Measurements from ENCODE around the gene HS6ST2.
"Not testable (repeated sequence)": the region's sequence is repeated elsewhere in the genome, so short reads cannot be mapped to it uniquely, and the experiment has no call there.

Gene HS6ST2

DNA sequence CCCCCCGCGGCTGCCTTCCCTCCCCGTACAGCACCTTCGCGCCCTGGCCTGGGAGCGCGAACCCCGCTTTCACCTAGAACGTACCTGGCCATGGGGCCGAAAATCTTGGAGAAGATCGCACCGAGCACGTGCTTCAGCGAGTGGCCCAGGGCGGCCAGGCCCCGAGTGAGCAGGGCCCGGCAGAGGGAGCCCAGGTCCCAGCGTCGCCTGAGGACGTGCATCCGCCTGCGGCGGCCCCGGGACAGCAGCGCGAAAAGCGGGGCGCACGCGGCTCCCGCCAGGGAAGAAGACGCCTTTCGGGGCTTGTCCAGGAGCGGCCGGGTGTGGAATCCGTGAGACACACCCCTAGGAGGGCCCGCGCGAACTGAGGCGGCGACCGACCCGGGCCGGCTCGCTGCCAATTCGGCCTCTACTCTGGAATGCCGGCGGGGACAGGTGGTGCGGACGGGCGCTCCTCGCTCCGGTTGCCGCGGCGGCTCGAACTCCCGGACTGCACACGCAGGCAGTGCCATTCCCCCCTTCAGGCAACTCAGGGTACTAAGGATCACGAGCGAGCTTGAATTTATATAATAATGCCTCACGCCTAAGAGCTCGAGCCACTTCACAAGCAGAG, at the start of gene HS6ST2:
Gene HS6ST2, minus strand, starts transcription at position 539 of the 613 bp plus-strand sequence.
- peak; percentile 67 for DNase-seq

DNA sequence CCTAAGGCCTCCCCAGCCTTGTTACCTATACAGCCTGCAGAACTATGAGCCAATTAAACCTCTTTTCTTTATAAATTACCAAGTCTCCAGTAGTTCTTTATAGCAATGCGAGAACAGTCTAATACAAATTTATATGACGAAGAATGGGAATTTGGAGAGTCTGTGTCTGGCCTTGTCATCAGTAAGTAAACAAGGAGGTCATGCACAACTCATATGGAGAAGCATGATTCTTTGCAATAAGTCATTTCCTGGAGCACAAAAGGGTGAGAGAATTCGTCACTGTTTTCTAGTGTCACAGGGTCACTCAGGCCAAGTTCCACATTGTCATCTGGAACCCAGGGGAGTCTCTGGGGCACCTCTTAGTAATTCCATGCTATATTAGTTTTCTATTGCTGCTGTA, 49.0 kb upstream of the HS6ST2 start:
- no peak for DNase-seq

DNA sequence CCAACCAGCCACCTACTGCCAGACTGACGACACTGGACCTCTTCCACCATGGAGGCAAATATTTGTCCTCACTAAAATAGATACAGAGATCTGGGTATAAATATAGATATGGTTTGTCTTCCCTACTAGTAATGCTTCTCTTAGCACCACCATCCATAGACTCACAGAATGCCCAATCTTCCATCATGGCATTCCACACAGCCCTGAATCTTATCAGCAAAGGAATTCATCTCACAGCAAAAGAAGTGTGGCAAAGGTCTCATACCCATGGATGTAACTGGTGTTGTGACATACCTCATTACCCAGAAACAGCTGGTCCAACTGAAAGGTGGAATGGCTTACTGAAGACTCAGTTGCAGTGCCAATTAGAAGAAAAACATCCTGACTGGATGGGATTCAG, 47.2 kb upstream of the HS6ST2 start:
- no peak for DNase-seq

DNA sequence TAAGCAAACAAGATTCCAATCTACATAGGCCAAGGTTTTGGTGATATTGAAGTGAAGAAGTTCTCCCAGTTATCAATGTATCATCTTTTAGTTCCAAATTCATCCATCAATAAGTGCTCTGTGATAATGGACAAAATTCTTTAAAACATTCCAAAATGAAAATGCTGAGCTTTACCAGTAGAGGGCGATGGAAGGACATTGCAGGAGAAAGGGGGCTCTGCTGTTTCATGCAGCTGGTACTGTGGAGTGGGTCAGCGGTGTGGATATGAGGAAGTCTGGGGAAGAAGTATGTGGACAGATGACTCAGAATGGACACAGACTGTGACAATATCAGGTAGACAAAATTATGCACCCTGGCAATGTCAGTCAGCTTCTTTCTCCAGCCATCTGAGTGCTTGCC, 46.6 kb upstream of the HS6ST2 start:
- DNase-seq = peak; percentile 28

DNA sequence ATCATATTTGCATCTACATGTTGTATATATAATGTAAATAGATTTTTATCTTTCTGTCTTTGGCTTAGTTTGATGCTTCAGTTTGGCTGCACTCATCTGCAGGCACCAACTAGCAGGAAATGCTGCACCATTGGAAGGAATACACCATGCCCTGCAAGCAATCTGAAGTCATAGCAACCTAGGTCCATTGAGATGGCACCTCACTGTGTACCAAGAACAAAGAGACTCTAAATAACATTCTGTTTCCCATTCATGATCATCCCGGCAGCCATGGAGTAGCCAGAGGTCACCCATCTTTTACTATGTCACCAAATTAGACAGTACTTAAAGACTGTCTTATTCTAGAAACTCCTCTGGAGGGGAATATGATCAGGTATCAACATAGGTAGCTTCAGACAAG, 40.8 kb upstream of the HS6ST2 start:
- no peak for DNase-seq

DNA sequence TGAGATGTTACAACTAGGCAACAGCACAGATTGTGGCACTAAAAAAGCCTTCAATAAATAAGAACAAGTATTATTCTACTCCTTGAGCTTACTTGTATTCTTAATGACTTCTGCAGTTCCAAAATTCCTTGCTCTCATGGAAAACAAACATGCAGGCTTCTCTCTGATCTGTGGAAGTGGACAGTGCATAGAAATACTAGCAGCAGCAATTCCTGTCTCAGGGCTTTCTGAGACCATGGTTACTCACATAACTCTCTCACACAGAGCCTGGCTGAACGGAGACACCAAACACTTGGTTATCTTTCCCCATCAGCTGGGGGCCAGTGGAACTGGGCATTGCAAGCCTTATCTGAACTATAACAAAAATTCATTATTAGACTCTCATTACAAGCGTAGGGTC, 32.4 kb upstream of the HS6ST2 start:
- no peak for DNase-seq

DNA sequence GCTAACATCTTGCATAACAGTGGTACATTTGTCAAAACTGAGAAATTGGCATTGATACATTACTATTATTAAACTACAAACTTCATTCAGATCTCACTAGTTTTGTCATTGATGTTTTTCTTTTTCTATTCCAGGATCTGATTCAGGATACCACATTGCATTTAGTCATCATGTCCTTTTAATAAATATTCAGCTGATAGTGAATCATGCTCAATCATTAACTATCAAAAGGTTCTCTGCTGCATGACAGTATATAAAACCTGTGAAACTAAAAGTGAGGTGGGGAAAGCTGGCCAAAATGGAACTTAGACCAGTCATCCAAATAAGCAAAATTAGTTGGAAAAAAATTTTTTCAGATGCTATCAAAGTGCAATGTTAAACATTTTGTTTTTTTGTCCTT, 28.1 kb upstream of the HS6ST2 start:
- DNase-seq = no peak

DNA sequence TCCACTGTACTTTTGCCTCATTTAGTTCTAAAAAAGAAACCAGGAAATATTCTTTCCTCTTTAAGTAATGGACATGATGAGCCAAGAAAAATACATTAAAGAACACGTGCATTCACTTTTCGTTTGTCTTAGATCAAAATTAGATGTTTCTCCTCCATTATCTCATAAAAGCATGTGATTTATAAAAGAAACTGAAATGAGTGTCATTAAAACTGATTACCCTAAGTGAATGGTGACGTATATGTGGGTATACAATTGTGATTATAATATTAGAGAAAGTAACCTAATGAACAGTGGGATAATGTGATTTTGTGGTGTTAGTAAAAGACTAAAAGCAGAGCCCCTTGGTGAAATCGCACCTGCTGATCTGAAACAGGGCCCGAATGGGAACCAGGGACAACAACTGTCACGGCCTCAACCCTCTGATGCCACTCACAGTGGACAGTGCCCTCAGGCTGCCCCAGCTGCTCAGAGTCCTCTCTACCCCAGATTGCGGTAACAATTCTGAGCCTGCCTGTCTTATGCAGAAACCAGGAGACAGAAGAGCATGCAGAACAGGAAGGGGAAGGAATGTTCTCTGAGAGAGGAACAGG, 25.7 kb upstream of the HS6ST2 start:
- no peak for DNase-seq

DNA sequence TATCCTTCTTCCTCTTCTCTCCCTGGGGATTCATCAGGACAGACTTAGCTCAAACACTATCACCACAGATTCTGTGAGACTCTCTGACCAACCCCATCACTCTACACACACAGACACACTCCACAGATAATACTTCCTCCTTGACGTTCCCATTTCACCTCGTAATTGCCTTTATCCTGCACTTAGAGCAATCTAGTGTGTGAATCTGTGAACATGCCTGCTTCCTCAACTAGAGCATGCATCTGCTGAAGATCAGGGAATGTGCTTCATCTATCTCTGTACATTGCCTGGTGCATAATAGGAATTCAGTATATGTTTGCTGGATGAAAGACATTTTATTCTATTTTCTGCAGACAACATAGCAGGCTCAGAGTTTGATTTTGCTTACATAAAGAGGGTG, 25.1 kb upstream of the HS6ST2 start:
- DNase-seq = no peak

DNA sequence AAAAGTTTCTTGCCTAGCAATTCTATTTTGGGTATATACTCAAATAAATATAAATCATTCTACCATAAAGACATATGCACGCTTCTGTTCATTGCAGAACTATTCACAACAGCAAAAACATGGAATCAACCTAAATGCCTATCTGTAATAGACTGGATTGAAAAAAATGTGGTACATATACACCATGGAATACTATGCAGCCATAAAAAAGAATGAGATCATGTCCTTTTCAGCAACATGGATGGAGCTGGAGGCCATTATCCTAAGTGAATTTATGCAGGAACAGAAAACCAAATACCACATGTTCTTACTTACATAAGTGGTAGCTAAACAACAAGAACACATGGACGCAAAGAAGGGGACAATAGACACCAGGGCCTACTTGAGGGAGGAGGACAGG, 21.6 kb upstream of the HS6ST2 start:
- DNase-seq = not testable (repeated sequence)

DNA sequence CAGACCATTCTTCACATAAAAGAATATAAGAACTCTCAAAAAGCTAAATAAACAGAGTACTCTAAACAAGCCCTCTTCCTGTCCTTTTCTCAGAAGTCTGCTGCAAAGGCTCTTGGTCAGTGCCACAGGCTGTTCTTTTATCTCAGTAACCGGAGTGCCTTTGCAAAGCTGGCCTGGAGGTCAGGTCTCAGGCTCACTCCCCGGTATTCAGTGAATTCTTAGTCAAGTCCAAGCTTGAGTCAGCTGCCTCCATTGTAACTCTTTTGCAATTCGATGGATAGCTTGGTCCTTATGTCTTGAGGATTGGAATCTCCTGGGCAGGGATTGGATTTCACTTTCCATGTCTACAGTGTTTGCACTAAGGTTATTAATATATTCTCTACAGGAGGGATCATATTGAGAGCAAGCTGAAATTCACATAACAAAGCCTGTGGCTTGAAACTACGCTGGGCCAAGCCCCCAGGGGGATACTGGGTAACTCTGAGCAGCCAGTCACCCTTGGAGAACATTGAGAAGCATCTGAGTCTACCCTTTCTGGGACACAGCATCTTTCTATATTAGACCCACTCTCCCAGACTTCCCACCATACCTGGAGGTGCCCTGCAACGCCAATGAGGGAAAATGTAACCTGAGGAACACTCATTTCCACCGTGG, 10.0 kb upstream of the HS6ST2 start:
- DNase-seq = no peak

DNA sequence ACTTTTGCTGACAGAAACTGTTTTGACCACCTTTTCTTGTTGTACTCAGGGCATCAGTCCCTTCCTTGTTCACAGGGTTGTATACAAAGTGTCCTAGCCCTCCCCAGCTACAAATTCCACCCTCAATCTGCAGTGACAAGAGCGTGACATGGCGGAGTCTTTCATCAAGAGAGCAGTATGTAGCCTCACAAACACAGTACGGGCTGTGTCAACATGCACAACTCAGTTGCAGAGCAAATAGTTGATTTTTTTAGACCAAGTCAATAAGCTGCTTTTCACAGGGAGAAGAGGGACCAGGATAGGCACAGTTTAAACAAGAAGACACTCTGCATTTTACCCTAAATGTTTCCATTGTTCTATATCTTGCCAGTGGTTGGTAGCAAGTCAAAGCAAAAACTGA, 8.6 kb upstream of the HS6ST2 start:
- DNase-seq = no peak

DNA sequence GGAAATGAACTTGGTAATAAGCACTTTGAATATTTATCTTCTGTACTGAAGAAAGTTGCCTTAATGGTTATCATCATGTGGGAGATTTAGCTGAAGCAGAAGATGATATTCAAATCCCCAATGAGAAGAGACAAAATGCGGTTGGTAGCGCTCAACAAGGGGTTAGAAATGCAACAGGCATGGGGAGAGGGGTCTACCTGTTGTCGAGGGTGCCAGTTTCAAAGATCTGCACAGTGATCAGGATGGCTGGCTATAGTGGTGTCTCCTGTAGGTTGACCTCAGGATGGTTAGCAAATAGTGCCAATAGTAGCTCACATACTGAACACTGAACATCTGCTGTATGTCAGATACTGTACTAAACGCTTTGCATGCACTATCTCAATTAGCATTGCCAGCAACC, 7.0 kb upstream of the HS6ST2 start:
- DNase-seq = no peak

DNA sequence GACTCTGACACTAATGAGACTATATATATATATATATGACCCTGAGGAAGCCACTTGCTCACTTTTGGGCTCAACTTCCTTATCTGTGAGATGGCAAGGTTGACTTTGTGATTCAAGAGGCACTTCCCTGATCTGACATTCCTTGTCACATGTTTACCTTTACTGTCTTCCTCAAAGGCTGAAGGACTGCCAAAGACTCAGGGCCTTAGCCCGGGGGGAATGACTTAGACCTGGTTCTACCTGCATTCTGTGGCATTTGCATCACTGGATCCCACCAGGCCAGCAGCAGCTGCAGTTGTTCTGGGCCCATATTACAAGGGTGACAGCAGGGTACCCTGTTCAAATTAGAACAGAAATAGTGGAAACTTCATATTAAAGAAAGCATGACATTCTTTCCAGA, 3.1 kb upstream of the HS6ST2 start:
- DNase-seq = no peak

DNA sequence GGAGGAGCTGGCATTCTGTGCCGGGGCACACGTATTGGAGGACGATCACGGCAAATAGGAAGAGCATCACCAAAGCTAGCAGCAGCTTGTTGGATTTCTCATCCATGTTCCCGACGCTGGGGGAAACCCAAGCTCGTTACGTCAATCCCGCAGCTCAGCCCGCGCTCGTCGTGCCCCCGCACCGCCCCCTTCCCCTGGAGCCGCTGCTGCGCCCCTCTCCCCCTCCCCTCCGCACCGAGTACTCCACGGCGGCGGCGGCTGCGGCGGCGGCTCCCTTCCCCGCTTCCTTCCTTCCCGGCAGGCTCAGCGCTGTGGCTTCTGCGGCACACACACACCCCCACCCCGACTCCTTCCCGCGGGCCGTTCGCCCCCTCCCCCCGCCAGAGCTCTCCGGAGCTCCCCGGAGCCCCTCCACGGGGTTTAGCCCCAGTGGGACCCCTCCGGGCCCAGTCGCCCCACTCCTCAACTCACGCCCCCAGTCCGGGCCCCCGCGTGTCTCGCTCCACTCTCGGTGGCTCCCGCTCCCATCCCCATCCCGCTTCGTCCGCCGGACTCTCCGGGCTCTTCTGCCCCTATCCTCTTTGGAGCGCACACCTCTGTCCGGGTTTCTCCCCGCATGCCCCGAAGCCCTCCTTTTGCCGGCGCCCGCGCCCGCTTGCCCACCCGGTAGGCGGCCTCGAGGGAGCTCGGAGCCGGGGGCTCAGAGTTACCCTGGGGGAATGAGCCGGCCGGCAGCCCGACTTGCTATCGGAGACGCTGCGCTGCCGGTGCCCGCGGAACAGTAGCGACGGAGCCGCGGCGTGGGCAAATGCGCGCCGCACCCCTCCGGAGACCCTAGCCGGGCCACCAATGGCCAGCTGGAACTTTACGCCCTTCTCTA, 978 bp downstream of the HS6ST2 start:
- no peak for DNase-seq

DNA sequence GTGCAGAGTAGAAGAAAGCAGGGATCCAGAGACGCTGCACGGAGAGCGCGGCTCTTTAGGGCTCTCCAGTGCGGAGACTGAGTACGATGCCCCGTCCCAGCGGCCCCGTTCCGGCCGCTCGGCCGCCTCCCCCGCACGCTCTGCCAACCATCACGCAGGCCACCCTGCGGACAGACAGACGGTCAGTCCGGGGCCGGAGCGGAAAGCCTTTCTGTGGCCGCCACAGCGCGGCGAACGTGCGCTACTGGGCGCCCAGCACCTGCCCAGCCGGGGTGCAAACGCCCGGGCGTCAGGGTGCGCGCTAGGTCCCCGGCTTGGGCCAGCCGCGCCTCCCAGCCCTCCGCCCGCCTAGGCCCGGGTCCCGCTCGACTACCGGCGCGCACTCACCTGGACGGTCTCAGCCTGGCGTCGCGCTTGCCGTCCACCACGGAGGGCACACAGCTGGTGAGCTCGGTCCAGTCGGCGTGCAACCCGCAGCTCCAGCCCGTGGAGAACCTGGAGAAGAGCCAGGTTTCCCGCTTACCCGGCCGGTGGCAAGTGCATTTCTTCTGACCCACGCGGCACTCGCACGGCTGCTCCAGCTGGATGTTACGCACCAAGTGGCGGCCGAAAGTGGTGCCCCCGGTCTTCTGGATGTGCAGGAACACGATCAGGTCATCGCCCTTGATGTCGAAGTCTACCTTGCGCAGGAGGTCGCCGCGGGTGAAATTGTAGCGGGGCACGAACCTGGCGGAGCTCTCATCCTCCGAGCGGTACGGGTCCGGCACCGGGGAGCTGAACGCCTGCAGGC, 1.8 kb downstream of the HS6ST2 start:
- peak; percentile 69 for DNase-seq

DNA sequence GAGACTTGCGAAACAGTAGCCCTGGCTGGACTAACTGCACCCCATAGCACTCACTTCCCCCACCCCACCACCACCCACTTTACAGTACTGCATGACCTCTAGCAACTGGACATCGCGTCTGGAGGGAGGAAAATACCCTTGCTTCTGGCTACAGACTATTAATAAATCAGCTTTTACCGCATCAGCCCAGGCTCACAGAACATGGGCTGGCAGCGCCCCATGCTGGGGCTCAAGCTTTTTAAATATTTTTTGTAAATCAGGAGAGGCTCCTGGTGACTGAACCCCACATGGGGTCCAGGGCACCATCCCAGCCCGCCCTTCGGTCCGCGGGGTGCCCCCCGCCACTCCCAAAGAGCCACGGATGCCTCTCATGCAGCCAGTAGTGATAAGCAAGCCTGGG, 2.7 kb downstream of the HS6ST2 start:
- DNase-seq = no peak

DNA sequence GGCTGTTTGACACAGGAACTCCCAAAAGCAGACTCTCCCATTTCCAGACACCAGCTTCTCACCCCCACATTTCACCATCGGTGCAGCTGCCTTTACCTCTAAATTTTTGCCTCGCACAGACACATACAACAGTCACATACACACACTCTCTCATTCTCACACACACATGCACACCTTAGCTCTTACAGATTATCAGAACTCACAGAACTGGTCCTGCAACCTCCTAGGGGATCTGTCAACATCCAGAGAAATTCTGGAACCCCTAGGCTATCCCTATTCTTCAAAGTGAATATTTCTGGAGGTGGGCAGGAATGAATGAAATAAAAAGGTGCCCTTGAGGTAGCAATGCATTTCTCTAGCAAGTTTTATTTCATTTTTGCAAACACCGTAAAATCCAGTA, 4.1 kb downstream of the HS6ST2 start:
- no peak for DNase-seq

DNA sequence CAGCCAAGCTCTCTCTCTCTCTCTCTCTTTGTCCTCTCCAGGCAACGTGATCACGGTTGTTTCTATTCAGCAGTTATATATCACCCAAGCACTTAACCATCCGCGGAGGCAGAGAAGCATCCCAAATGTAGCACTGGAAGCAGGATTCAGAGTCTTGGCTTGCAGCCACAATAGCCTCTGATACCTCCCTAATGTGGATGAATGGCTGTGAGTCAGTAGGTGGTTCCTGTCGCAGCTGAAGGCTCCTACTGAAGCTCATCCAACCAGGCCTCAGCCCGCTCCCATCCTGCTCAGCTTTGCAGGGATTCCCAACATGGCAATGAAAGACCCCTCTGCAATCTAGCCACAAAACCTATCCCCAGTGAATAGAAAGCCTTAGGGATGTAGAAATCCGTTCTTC, 5.1 kb downstream of the HS6ST2 start:
- no peak for DNase-seq

DNA sequence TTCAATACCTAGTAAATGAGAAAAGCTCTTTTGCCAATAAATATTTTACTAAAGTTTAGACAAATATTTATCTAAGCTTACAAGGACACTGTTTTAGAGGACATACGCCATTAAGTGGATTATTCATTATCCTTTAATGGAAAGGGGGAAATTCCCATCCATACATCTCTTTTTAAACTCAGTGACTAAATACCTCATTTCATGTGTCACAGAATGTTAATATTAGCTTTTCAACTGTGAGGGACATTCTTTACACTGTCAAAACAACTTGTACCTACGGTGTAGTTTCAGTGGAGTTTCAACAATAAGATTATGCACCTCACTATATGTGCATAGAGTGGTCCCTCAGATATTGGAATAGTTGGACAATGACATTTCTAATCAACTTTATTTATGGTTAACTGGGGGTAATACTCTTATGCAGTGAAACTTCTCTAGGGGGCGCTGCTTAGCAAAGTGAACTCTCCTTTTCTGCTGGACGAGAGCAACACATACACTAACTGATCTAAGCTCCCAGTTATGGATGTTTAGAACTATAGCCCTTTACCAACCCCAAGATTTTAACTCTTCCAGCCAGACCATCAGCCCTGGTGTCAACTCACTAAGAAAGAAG, 9.7 kb downstream of the HS6ST2 start:
- no peak for DNase-seq

DNA sequence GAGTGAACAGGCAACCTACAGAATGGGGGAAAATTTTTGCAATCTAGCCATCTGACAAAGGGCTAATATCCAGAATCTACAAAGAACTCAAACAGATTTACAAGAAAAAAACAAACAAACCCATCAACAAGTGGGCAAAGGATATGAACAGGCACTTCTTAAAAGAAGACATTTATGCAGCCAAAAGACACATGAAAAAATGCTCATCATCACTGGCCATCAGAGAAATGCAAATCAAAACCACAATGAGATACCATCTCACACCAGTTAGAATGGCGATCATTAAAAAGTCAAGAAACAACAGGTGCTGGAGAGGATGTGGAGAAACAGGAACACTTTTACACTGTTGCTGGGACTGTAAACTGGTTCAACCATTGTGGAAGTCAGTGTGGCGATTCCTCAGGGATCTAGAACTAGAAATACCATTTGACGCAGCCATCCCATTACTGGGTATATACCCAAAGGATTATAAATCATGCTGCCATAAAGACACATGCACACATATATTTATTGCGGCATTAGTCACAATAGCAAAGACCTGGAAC, 13.3 kb downstream of the HS6ST2 start:
- DNase-seq = not testable (repeated sequence)

DNA sequence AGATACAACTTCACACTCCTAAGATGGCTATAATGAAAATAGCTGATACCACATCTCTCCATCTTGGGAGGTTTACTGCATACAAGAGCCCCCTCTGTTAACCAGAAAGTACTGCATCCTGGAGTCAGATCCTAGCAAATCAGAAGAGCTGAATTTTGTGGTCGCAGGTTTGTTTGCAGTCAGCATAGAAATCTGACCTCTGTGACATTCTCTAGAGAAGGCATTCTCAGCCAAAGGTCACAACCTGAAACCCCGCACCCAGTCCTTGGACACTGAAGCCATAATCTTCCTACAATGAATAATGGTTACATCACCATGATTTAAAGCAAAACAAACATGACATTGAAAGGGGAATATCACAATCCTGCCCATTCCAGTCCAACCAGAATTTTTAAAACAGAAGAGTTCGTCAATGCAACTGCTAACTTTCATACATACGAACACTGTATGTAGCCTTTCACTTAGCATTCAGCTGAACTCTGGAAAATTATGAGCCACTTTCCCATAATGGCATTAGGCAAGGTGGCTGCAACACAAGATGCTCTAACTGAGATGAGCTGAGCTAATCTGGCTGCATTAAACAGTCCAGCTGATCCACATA, 17.6 kb downstream of the HS6ST2 start:
- no peak for DNase-seq
